CMK (cell line): ENCODE data around the gene ALDH8A1.

Source experiments
- DNase-seq: peaks from one replicate; pipeline ENCODE4 v3.0.0-alpha.2; 2010; ENCODE audit warnings: low read depth

Gene ALDH8A1

GRCh38 chr6:134949927-134950326 lies at the start of gene ALDH8A1:
TSS of gene ALDH8A1 (minus strand) at chr6:134950101. CDS start at chr6:134950053, 48 bp downstream.
- no peak for DNase-seq

GRCh38 chr6:134999107-134999506 lies 49.2 kb upstream of the ALDH8A1 start:
- no peak for DNase-seq

- DNase-seq, result no peak
These were observed 47.5 kb upstream of the ALDH8A1 start for GRCh38 chr6:134997133-134997995.

GRCh38 chr6:134995536-134995935 lies 45.6 kb upstream of the ALDH8A1 start:
- no peak for DNase-seq

- no peak for DNase-seq
These were observed 44.5 kb upstream of the ALDH8A1 start for GRCh38 chr6:134994431-134994830.

- DNase-seq, result no peak
These were observed 42.3 kb upstream of the ALDH8A1 start for GRCh38 chr6:134992155-134992554.

GRCh38 chr6:134990262-134990661 lies 40.4 kb upstream of the ALDH8A1 start:
- no peak for DNase-seq

- no peak for DNase-seq
These were observed 34.9 kb upstream of the ALDH8A1 start for GRCh38 chr6:134984821-134985220.

- no peak for DNase-seq
These were observed 33.9 kb upstream of the ALDH8A1 start for GRCh38 chr6:134983823-134984222.

GRCh38 chr6:134982161-134982560 lies 32.3 kb upstream of the ALDH8A1 start:
- no peak for DNase-seq

GRCh38 chr6:134980846-134981245 lies 30.9 kb upstream of the ALDH8A1 start:
- DNase-seq, result no peak

- no peak for DNase-seq
These were observed 29.2 kb upstream of the ALDH8A1 start for GRCh38 chr6:134979142-134979541.

- DNase-seq, result no peak
These were observed 24.5 kb upstream of the ALDH8A1 start for GRCh38 chr6:134974370-134974769.

- DNase-seq, result no peak
These were observed 17.8 kb upstream of the ALDH8A1 start for GRCh38 chr6:134967711-134968110.

GRCh38 chr6:134964451-134965203 lies 14.7 kb upstream of the ALDH8A1 start:
- DNase-seq, result no peak

GRCh38 chr6:134962421-134962820 lies 12.5 kb upstream of the ALDH8A1 start:
- DNase-seq, result no peak

- no peak for DNase-seq
These were observed 11.5 kb upstream of the ALDH8A1 start for GRCh38 chr6:134961366-134961765.

- no peak for DNase-seq
These were observed 9.7 kb upstream of the ALDH8A1 start for GRCh38 chr6:134959603-134960002.

- no peak for DNase-seq
These were observed 6.8 kb upstream of the ALDH8A1 start for GRCh38 chr6:134956676-134957075.

- no peak for DNase-seq
These were observed 6.1 kb upstream of the ALDH8A1 start for GRCh38 chr6:134956032-134956431.

- no peak for DNase-seq
These were observed 4.5 kb upstream of the ALDH8A1 start for GRCh38 chr6:134954272-134955000.

- DNase-seq, result no peak
These were observed 1.8 kb upstream of the ALDH8A1 start for GRCh38 chr6:134951494-134952263.
